T-cell (primary cell): ENCODE measurements around the gene ENPP3. TPM values are rescaled to one million over a fixed set of nuclear protein-coding genes. Genes with fewer than 3 reads are reported as not detected.
"Not testable (repeated sequence)": the region's sequence is repeated elsewhere in the genome, so short reads cannot be mapped to it uniquely, and the experiment has no call there.

ENCODE experiments used
- ATAC-seq, 4 experiments: fragments of 200-7000 bp in 3 of 4; fragments of 150-1000 bp in 1 of 4; cut with Tn5 transposase; replicated peaks in 1 of 4; 1 replicate in 3 of 4; 2 replicates in 1 of 4; pipeline ENCODE4 v1.10.0; 2021; ENCODE audit warnings: moderate library complexity in 3 of 4, mild to moderate bottlenecking in 2 of 4, moderate number of reproducible peaks in 1 of 4
- CTCF ChIA-PET, 2 donors: fragments of 300-600 bp; sonication (Branson Sonifier 250); formaldehyde crosslinking; loops; one replicate each; lab custom pipeline; 2022; ENCODE audit warnings: antibody characterized with exemption in 2 of 2; lab: Charles Lee
- POLR2A ChIA-PET, 2 donors: fragments of 300-600 bp; sonication (Branson Sonifier 250); formaldehyde crosslinking; loops; one replicate each; lab custom pipeline; 2022; ENCODE audit warnings: antibody characterized with exemption in 2 of 2; lab: Charles Lee
- DNase-seq, 35 experiments: peaks; one replicate each; pipeline versions ENCODE4 v3.0.0 to v3.0.0-alpha.2; 2013 to 2023
- H3K27ac ChIP-seq: one replicate; pipeline ENCODE4 v1.5.1; 2013; ENCODE audit warnings: low read length
- H3K27me3 ChIP-seq, 2 experiments: replicated peaks in 1 of 2; 1 replicate in 1 of 2; 2 replicates in 1 of 2; pipeline versions ENCODE4 v1.6.1 to v1.7.0; 2013; ENCODE audit warnings: low read length in 1 of 2, mixed read lengths in 1 of 2; ENCODE audit not compliant: control insufficient read depth in 2 of 2, insufficient read depth in 2 of 2; ENCODE audit errors: extremely low read depth in 1 of 2
- H3K36me3 ChIP-seq, 2 donors: 1 replicate in 1 of 2; 2 replicates in 1 of 2; pipeline versions ENCODE4 v1.6.1 to v1.7.0; 2013; ENCODE audit warnings: low read length in 1 of 2; ENCODE audit not compliant: control insufficient read depth in 2 of 2, insufficient read depth in 1 of 2; ENCODE audit errors: extremely low read depth in 1 of 2
- H3K4me1 ChIP-seq, 2 experiments: 1 replicate in 1 of 2; 2 replicates in 1 of 2; pipeline versions ENCODE4 v1.6.1 to v1.7.0; 2013; ENCODE audit warnings: low read length in 2 of 2, mixed read lengths in 1 of 2; ENCODE audit not compliant: insufficient read depth in 2 of 2, control insufficient read depth in 1 of 2; ENCODE audit errors: extremely low read depth in 1 of 2
- H3K4me3 ChIP-seq, 2 donors: 1 replicate in 1 of 2; 2 replicates in 1 of 2; pipeline versions ENCODE4 v1.5.1 to v1.7.0; 2013; ENCODE audit warnings: mild to moderate bottlenecking in 2 of 2, low read length in 1 of 2, moderate library complexity in 1 of 2; ENCODE audit not compliant: control insufficient read depth in 1 of 2; ENCODE audit errors: extremely low read depth in 1 of 2
- H3K9me3 ChIP-seq: 2 replicates; pipeline ENCODE4 v1.7.0; 2013
- H3K27ac Mint-ChIP-seq, 2 donors: one replicate each; pipeline ENCODE4 v1.8.0; 2020 to 2021; ENCODE audit warnings: mild to moderate bottlenecking in 2 of 2, mixed read lengths in 2 of 2
- H3K27me3 Mint-ChIP-seq, 2 donors: one replicate each; pipeline ENCODE4 v1.8.0; 2021 to 2022; ENCODE audit warnings: mixed read lengths in 2 of 2
- H3K36me3 Mint-ChIP-seq: one replicate; pipeline ENCODE4 v1.8.0; 2021; ENCODE audit warnings: mixed read lengths
- H3K4me1 Mint-ChIP-seq, 3 donors: one replicate each; pipeline ENCODE4 v1.8.0; 2020 to 2022; ENCODE audit warnings: mixed read lengths in 3 of 3, mild to moderate bottlenecking in 1 of 3
- H3K4me3 Mint-ChIP-seq, 3 donors: one replicate each; pipeline ENCODE4 v1.8.0; 2020 to 2022; ENCODE audit warnings: mild to moderate bottlenecking in 3 of 3, mixed read lengths in 3 of 3, moderate library complexity in 3 of 3
- H3K9me3 Mint-ChIP-seq, 3 donors: one replicate each; pipeline ENCODE4 v1.8.0; 2020 to 2022; ENCODE audit warnings: mixed read lengths in 3 of 3
- WGBS: methylation state at CpG from one replicate; pipeline ENCODE4 v1.1.5; 2013; ENCODE audit warnings: missing lambda C conversion rate; ENCODE audit not compliant: insufficient coverage; 5-methylcytosine and 5-hydroxymethylcytosine counted together
- total RNA-seq, 35 experiments: library from RNA in 6 of 35; stranded (reverse) in 6 of 35; fragments of 120-200 nt in 1 of 35; gene quantifications; one replicate each; pipeline versions ENCODE4 v1.2.1 to v1.2.4 and lab custom pipeline; 2013 to 2026

Gene ENPP3
- total RNA-seq, 5 donors from 2014 or later (not counting 1 experiment from before 2014, with no cell fraction given), result 0.30 to 0.68 (median 0.53) TPM

DNA sequence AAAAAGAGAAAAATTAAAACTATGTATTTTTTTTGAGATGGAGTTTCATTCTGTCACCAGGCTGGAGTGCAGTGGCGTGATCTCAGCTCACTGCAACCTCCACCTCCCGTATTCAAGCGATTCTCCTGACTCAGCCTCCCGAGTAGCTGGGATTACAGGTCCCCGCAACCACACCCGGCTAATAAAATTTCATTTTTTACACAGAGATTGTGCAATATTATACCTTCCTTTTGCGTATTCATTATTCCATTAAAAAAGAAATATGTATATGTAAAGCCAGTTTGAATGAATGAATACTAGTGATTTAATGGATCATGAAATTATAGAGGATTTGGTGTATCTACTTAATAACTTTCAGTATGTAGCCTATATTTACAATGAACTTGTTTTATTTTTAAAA lies 111.9 kb downstream of the ENPP3 start:
- no peaks in the 10 kb centered on the region for H3K36me3 Mint-ChIP-seq
- DNase-seq (no peak), ATAC-seq (no peak)
- no peaks in the 10 kb centered on the region for H3K9me3 Mint-ChIP-seq
- no peaks in the 10 kb centered on the region for H3K36me3 ChIP-seq
- H3K27me3 Mint-ChIP-seq, result peaks cover 1 to 15% of the 10 kb centered on the region in 2 donors
- H3K9me3 ChIP-seq, result no peaks in the 10 kb centered on the region
- H3K4me1 Mint-ChIP-seq, result no peaks in the 10 kb centered on the region
- no peak overlapping the region for H3K27ac ChIP-seq
- H3K4me1 ChIP-seq, result no peaks in the 10 kb centered on the region
- H3K27me3 ChIP-seq, result peaks cover 0 to 3% of the 10 kb centered on the region in 2 experiments
- ChIA-PET CTCF (no interaction called here), POLR2A (no interaction called here)
- no peak overlapping the region for H3K4me3 ChIP-seq
- no peak overlapping the region for H3K4me3 Mint-ChIP-seq
- no CpG with 5 or more reads among the region's 7 CpGs for WGBS
- no peak overlapping the region for H3K27ac Mint-ChIP-seq

GRCh38 chr6:131751012-131751715 lies 114.1 kb downstream of the ENPP3 start:
- H3K9me3 ChIP-seq, H3K36me3 Mint-ChIP-seq, POLR2A ChIA-PET, DNase-seq, CTCF ChIA-PET, H3K27ac Mint-ChIP-seq, ATAC-seq, H3K4me3 ChIP-seq, H3K4me1 ChIP-seq, H3K36me3 ChIP-seq, H3K4me3 Mint-ChIP-seq, H3K27ac ChIP-seq, H3K9me3 Mint-ChIP-seq, H3K4me1 Mint-ChIP-seq, H3K27me3 ChIP-seq: not testable (repeated sequence)
- peaks cover 10 to 23% of the 10 kb centered on the region in 2 donors for H3K27me3 Mint-ChIP-seq
- 86% methylated on average over 4 of the region's 10 CpGs for WGBS

GRCh38 chr6:131754088-131754487 lies 117.0 kb downstream of the ENPP3 start:
- H3K27ac ChIP-seq, result no peak overlapping the region
- no peaks in the 10 kb centered on the region for H3K4me1 ChIP-seq
- H3K4me3 Mint-ChIP-seq, result no peak overlapping the region
- no peak overlapping the region for H3K27ac Mint-ChIP-seq
- ChIA-PET POLR2A (no interaction called here), CTCF (no interaction called here)
- H3K9me3 ChIP-seq, result no peaks in the 10 kb centered on the region
- no peaks in the 10 kb centered on the region for H3K4me1 Mint-ChIP-seq
- no peaks in the 10 kb centered on the region for H3K9me3 Mint-ChIP-seq
- DNase-seq, result no peak
- no peaks in the 10 kb centered on the region for H3K36me3 ChIP-seq
- H3K27me3 Mint-ChIP-seq, result peaks cover 16 to 36% of the 10 kb centered on the region in 2 donors
- peaks cover 0 to 3% of the 10 kb centered on the region in 2 experiments for H3K27me3 ChIP-seq
- H3K36me3 Mint-ChIP-seq, result no peaks in the 10 kb centered on the region
- ATAC-seq, result no peak
- H3K4me3 ChIP-seq, result no peak overlapping the region
- no CpG with 5 or more reads among the region's 1 CpG for WGBS

- Mint-ChIP-seq H3K27me3 (peaks cover 16 to 36% of the 10 kb centered on the region in 2 donors), H3K9me3 (no peaks in the 10 kb centered on the region), H3K4me3 (no peak overlapping the region), H3K27ac (no peak overlapping the region), H3K36me3 (no peaks in the 10 kb centered on the region), H3K4me1 (no peaks in the 10 kb centered on the region)
- POLR2A ChIA-PET, result no interaction called here
- DNase-seq (no peak), ATAC-seq (no peak)
- Histone ChIP-seq H3K36me3 (no peaks in the 10 kb centered on the region), H3K27ac (no peak overlapping the region), H3K4me3 (no peak overlapping the region), H3K27me3 (peaks cover 0 to 3% of the 10 kb centered on the region in 2 experiments), H3K9me3 (no peaks in the 10 kb centered on the region), H3K4me1 (no peaks in the 10 kb centered on the region)
- CTCF ChIA-PET, result interaction anchor here in 1 of 2 donors (0.5 kb wide), 1 partner anchor 879 kb away, joined by 8 read pairs; no protein-coding TSS in a partner anchor
- WGBS, result 0% methylated on average over 1 of the region's 9 CpGs
These were observed 117.8 kb downstream of the ENPP3 start for GRCh38 chr6:131754715-131755567.

GRCh38 chr6:131755597-131755996 lies 118.5 kb downstream of the ENPP3 start:
- H3K36me3 ChIP-seq, result no peaks in the 10 kb centered on the region
- H3K4me3 ChIP-seq, result no peak overlapping the region
- ChIA-PET POLR2A (no interaction called here), CTCF (no interaction called here)
- no peaks in the 10 kb centered on the region for H3K4me1 Mint-ChIP-seq
- no peak overlapping the region for H3K27ac ChIP-seq
- H3K36me3 Mint-ChIP-seq, result no peaks in the 10 kb centered on the region
- no peaks in the 10 kb centered on the region for H3K9me3 Mint-ChIP-seq
- no peaks in the 10 kb centered on the region for H3K9me3 ChIP-seq
- ATAC-seq (no peak), DNase-seq (no peak)
- no peaks in the 10 kb centered on the region for H3K4me1 ChIP-seq
- no peak overlapping the region for H3K4me3 Mint-ChIP-seq
- 90% methylated on average over 2 of the region's 3 CpGs for WGBS
- no peak overlapping the region for H3K27ac Mint-ChIP-seq
- H3K27me3 ChIP-seq, result peaks cover 0 to 3% of the 10 kb centered on the region in 2 experiments
- peaks cover 16 to 36% of the 10 kb centered on the region in 2 donors for H3K27me3 Mint-ChIP-seq

DNA sequence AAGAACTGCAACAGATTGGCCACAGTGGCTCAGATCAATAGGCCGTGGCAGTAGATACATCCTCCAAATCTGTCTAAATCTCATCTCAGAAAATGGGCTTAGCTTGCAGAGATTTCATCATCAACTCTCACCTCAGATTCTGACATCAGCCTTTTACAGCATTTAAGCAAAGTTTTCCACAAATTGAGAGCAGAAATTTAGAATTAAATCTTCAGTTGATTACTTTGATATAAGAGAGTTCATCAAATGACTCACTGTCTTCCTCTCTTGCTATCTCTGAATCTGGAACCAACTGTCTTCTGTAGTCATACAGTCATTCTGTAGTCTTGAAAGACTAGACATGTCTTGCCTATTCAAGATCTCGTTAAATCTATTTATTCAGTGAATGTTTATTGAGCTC lies 118.9 kb downstream of the ENPP3 start:
- no peaks in the 10 kb centered on the region for H3K9me3 ChIP-seq
- POLR2A ChIA-PET, result no interaction called here
- DNase-seq (no peak), ATAC-seq (no peak)
- H3K36me3 Mint-ChIP-seq, result no peaks in the 10 kb centered on the region
- no peaks in the 10 kb centered on the region for H3K4me1 ChIP-seq
- no peak overlapping the region for H3K4me3 Mint-ChIP-seq
- H3K27ac Mint-ChIP-seq, result no peak overlapping the region
- WGBS, result 86% methylated on average over 1 of the region's 2 CpGs
- H3K4me1 Mint-ChIP-seq, result no peaks in the 10 kb centered on the region
- H3K9me3 Mint-ChIP-seq, result no peaks in the 10 kb centered on the region
- H3K4me3 ChIP-seq, result no peak overlapping the region
- H3K27ac ChIP-seq, result no peak overlapping the region
- no peaks in the 10 kb centered on the region for H3K36me3 ChIP-seq
- CTCF ChIA-PET, result no interaction called here
- H3K27me3 ChIP-seq, result peaks cover 0 to 3% of the 10 kb centered on the region in 2 experiments
- peaks cover 16 to 36% of the 10 kb centered on the region in 2 donors for H3K27me3 Mint-ChIP-seq
